Tibial nerve (tissue), 4 donors: ENCODE data around the gene NUP155. TPM values are rescaled to one million over a fixed set of nuclear protein-coding genes. Genes with fewer than 3 reads are reported as not detected.
"Not testable (repeated sequence)": the region's sequence is repeated elsewhere in the genome, so short reads cannot be mapped to it uniquely, and the experiment has no call there.

Experiments
- DNase-seq, 2 donors: peaks; one replicate each; pipeline ENCODE4 v3.0.0-alpha.2; 2019; ENCODE audit warnings: low spot score in 2 of 2
- H3K27ac ChIP-seq, 4 donors: fragments of 200-600 bp; sonication (generic) in 3 of 4; one replicate each; pipeline ENCODE4 v1.5.1; 2017 to 2019; ENCODE audit warnings: mild to moderate bottlenecking in 1 of 4
- H3K27me3 ChIP-seq, 2 donors: fragments of 200-600 bp; sonication (generic) in 1 of 2; one replicate each; pipeline versions ENCODE4 v1.5.1 to v1.6.0; 2017 to 2019
- H3K36me3 ChIP-seq, 3 donors: fragments of 200-600 bp; sonication (generic); one replicate each; pipeline ENCODE4 v1.5.1; 2018 to 2019
- H3K4me1 ChIP-seq, 4 donors: fragments of 200-600 bp; sonication (generic) in 3 of 4; one replicate each; pipeline ENCODE4 v1.5.1; 2017 to 2019
- H3K4me3 ChIP-seq, 4 donors: fragments of 200-600 bp; sonication (generic) in 3 of 4; one replicate each; pipeline ENCODE4 v1.5.1; 2017 to 2019; ENCODE audit warnings: mild to moderate bottlenecking in 1 of 4, moderate library complexity in 1 of 4
- H3K9me3 ChIP-seq, 4 donors: fragments of 200-600 bp; sonication (generic) in 3 of 4; one replicate each; pipeline ENCODE4 v1.5.1; 2017 to 2019
- CTCF ChIP-seq, 5 experiments: fragments of 200-600 bp in 3 of 5; fragments of 450-650 bp in 2 of 5; sonication (generic) in 3 of 5; IDR thresholded peaks; one replicate each; pipeline ENCODE4 v1.5.1; 2016 to 2019; ENCODE audit warnings: antibody characterized with exemption in 5 of 5, mild to moderate bottlenecking in 3 of 5, moderate library complexity in 2 of 5
- EP300 ChIP-seq, 2 donors: sonication (generic); formaldehyde crosslinking; IDR thresholded peaks; one replicate each; pipeline ENCODE4 v1.6.1; 2017; ENCODE audit warnings: antibody characterized with exemption in 2 of 2, mild to moderate bottlenecking in 1 of 2
- POLR2A ChIP-seq, 2 donors: fragments of 450-650 bp; IDR thresholded peaks; one replicate each; pipeline ENCODE4 v1.6.1; 2017; ENCODE audit warnings: antibody characterized with exemption in 2 of 2, mild to moderate bottlenecking in 2 of 2, moderate library complexity in 2 of 2
- WGBS, 2 donors: methylation state at CpG; one replicate each; pipeline ENCODE4 v1.1.5; 2018; 5-methylcytosine and 5-hydroxymethylcytosine counted together
- total RNA-seq, 4 donors: library from RNA; depleted of rRNA; stranded (reverse); fragments of >200 nt; gene quantifications; one replicate each; pipeline ENCODE4 v1.1.0, GENCODE V29; 2016

NUP155 gene
- total RNA-seq, 4 donors from 2014 or later, result 20.4 to 25.5 (median 22.6) TPM

GRCh38 chr5:37370550-37370863 lies 399 bp downstream of the NUP155 start:
- DNase-seq, result peak in 1 of 2 donors; percentile 7
- WGBS, 2 donors, result 0 to 2% methylated on average over 7 of the region's 7 CpGs
- Histone ChIP-seq H3K9me3 (no peaks in the 10 kb centered on the region), H3K36me3 (peaks cover 0 to 7% (median 0%) of the 10 kb centered on the region in 3 donors), H3K4me3 (peak overlapping the region; percentile 62 to 83 (median 80)), H3K27me3 (no peaks in the 10 kb centered on the region), H3K27ac (peak overlapping the region; percentile 14 to 81 (median 77)), H3K4me1 (peaks cover 0 to 38% (median 15%) of the 10 kb centered on the region in 4 donors)
- TF ChIP-seq POLR2A (IDR thresholded peaks at IDR 0.05), result no peak

DNA sequence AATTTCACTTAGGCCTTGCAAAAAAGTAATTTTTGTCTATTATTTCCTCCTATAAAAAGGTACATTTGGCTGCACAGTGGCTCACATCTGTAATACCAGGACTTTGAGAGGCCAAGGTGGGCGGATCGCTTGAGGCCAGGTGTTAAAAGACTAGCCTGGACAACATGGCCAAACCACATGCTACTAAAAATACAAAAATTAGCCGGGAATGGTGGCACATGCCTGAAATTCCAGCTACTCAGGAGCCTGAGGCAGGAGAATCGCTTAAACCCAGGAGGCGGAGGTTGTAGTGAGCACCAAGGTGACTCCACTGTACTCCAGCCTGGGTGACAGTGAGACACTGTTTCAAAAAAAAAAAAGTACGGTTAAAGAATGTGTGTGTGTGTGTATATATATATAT lies 15.7 kb downstream of the NUP155 start:
- Histone ChIP-seq H3K27me3 (no peaks in the 10 kb centered on the region), H3K9me3 (no peaks in the 10 kb centered on the region), H3K4me3 (no peak overlapping the region), H3K36me3 (peaks cover 4 to 91% (median 9%) of the 10 kb centered on the region in 3 donors), H3K4me1 (no peaks in the 10 kb centered on the region), H3K27ac (no peak overlapping the region)
- 94 to 99% methylated on average over 6 of the region's 6 CpGs for WGBS, 2 donors
- DNase-seq, result no peak
- TF ChIP-seq EP300 (IDR thresholded peaks at IDR 0.05) (no peak), POLR2A (IDR thresholded peaks at IDR 0.05) (no peak), CTCF (IDR thresholded peaks at IDR 0.05) (no peak)

GRCh38 chr5:37342741-37343140 lies 28.2 kb downstream of the NUP155 start:
- not testable (repeated sequence) for H3K4me3 ChIP-seq, H3K27ac ChIP-seq, H3K4me1 ChIP-seq, DNase-seq, H3K27me3 ChIP-seq, H3K9me3 ChIP-seq
- 94 to 98% methylated on average over 18 of the region's 18 CpGs for WGBS, 2 donors
- peaks cover 0 to 98% (median 12%) of the 10 kb centered on the region in 3 donors for H3K36me3 ChIP-seq

GRCh38 chr5:37334754-37335153 lies 36.2 kb downstream of the NUP155 start:
- not testable (repeated sequence) for H3K9me3 ChIP-seq, H3K27me3 ChIP-seq, H3K27ac ChIP-seq, H3K4me1 ChIP-seq, H3K4me3 ChIP-seq, DNase-seq
- H3K36me3 ChIP-seq, result peaks cover 0 to 97% (median 10%) of the 10 kb centered on the region in 3 donors
- 94 to 95% methylated on average over 12 of the region's 12 CpGs for WGBS, 2 donors

DNA sequence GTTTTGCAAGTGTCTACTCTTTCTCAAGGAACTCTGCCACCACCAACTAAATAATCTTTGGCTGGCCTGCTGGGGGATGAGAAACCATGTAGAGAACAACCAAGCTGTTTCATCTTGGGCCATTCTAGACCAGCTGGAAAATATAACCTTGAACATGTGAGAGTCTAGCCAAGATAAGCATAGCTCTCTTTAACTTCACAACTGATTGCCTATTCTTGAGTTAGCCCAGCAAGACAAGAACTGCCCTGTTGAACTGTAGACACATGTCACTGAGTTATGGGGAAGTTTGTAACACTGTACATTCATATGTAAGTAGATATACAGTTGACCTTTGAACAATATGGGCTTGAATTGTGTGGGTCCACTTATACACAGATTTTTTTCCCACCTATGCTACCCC lies 44.4 kb downstream of the NUP155 start:
- H3K36me3 ChIP-seq, result peaks cover 3 to 96% (median 11%) of the 10 kb centered on the region in 3 donors
- H3K4me1 ChIP-seq, result no peaks in the 10 kb centered on the region
- H3K4me3 ChIP-seq, result no peak overlapping the region
- no peak for TF ChIP-seq CTCF (IDR thresholded peaks at IDR 0.05)
- no peak for TF ChIP-seq EP300 (IDR thresholded peaks at IDR 0.05)
- TF ChIP-seq POLR2A (IDR thresholded peaks at IDR 0.05), result no peak
- no peaks in the 10 kb centered on the region for H3K9me3 ChIP-seq
- no peak overlapping the region for H3K27ac ChIP-seq
- DNase-seq, result no peak
- no peaks in the 10 kb centered on the region for H3K27me3 ChIP-seq

GRCh38 chr5:37323607-37324006 lies 47.3 kb downstream of the NUP155 start:
- TF ChIP-seq CTCF (IDR thresholded peaks at IDR 0.05) (no peak), EP300 (IDR thresholded peaks at IDR 0.05) (no peak), POLR2A (IDR thresholded peaks at IDR 0.05) (no peak)
- DNase-seq, result no peak
- no peaks in the 10 kb centered on the region for H3K4me1 ChIP-seq
- H3K27ac ChIP-seq, result no peak overlapping the region
- H3K4me3 ChIP-seq, result no peak overlapping the region
- H3K36me3 ChIP-seq, result peaks cover 3 to 96% (median 11%) of the 10 kb centered on the region in 3 donors
- no peaks in the 10 kb centered on the region for H3K9me3 ChIP-seq
- no peaks in the 10 kb centered on the region for H3K27me3 ChIP-seq
- 86 to 88% methylated on average over 1 of the region's 1 CpG for WGBS, 2 donors
